ENCODE measurements around the gene SLC35F3.

SLC35F3 gene

GRCh38 chr1:234135501-234135900 is 231.0 kb downstream of the SLC35F3 start:
- TF ChIP-seq POLR2A (IDR thresholded peaks at IDR 0.05; ENCODE audit: low read depth, low read length) (no peak), POLR2AphosphoS5 (IDR thresholded peaks at IDR 0.05; ENCODE audit: low read depth, low read length) (no peak), TAF1 (IDR thresholded peaks at IDR 0.05; ENCODE audit: low read depth, low read length) (no peak), SPI1 (IDR thresholded peaks at IDR 0.05; ENCODE audit: low read depth, low read length) (no peak), POU2F2 (IDR thresholded peaks at IDR 0.05; ENCODE audit: low read depth, low read length) (no peak), PAX5 (IDR thresholded peaks at IDR 0.05; ENCODE audit: insufficient read depth, low read length, severe bottlenecking) (no peak)
- DNase-seq (ENCODE audit: insufficient read length, low spot score) (no peak), FAIRE-seq (no peak)

- DNase-seq (ENCODE audit: insufficient read length, low spot score) (no peak), FAIRE-seq (no peak)
- TF ChIP-seq POU2F2 (IDR thresholded peaks at IDR 0.05; ENCODE audit: low read depth, low read length) (no peak), TAF1 (IDR thresholded peaks at IDR 0.05; ENCODE audit: low read depth, low read length) (no peak), SPI1 (IDR thresholded peaks at IDR 0.05; ENCODE audit: low read depth, low read length) (no peak), PAX5 (IDR thresholded peaks at IDR 0.05; ENCODE audit: insufficient read depth, low read length, severe bottlenecking) (no peak), POLR2A (IDR thresholded peaks at IDR 0.05; ENCODE audit: low read depth, low read length) (no peak), POLR2AphosphoS5 (IDR thresholded peaks at IDR 0.05; ENCODE audit: low read depth, low read length) (no peak)
These were observed 231.6 kb downstream of the SLC35F3 start for GRCh38 chr1:234136073-234136472.

DNA sequence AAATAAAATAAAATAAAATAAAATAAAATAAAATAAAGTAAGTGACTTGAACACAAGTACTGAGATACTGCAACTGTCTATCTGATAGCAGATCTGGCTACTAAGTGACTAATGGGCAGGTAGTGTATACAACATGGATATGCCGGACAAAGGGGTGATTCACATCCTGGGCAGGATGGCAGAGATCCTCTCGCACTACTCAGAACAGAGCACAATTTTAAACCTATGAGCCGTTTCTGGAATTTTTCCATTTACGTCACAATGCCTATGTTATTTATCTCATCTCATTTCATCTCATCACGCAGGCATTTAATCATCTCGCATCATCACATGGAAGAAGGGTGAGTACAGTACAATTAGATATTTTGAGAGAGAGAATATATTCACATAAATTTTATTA is 235.5 kb downstream of the SLC35F3 start:
- FAIRE-seq (no peak), DNase-seq (ENCODE audit: insufficient read length, low spot score) (no peak)
- TF ChIP-seq POLR2AphosphoS5 (IDR thresholded peaks at IDR 0.05; ENCODE audit: low read depth, low read length) (no peak), POU2F2 (IDR thresholded peaks at IDR 0.05; ENCODE audit: low read depth, low read length) (no peak), SPI1 (IDR thresholded peaks at IDR 0.05; ENCODE audit: low read depth, low read length) (no peak), TAF1 (IDR thresholded peaks at IDR 0.05; ENCODE audit: low read depth, low read length) (no peak), POLR2A (IDR thresholded peaks at IDR 0.05; ENCODE audit: low read depth, low read length) (no peak), PAX5 (IDR thresholded peaks at IDR 0.05; ENCODE audit: insufficient read depth, low read length, severe bottlenecking) (no peak)

- FAIRE-seq (no peak), DNase-seq (ENCODE audit: insufficient read length, low spot score) (no peak)
- TF ChIP-seq POU2F2 (IDR thresholded peaks at IDR 0.05; ENCODE audit: low read depth, low read length) (no peak), SPI1 (IDR thresholded peaks at IDR 0.05; ENCODE audit: low read depth, low read length) (no peak), PAX5 (IDR thresholded peaks at IDR 0.05; ENCODE audit: insufficient read depth, low read length, severe bottlenecking) (no peak), TAF1 (IDR thresholded peaks at IDR 0.05; ENCODE audit: low read depth, low read length) (no peak), POLR2AphosphoS5 (IDR thresholded peaks at IDR 0.05; ENCODE audit: low read depth, low read length) (no peak), POLR2A (IDR thresholded peaks at IDR 0.05; ENCODE audit: low read depth, low read length) (no peak)
These were observed 235.9 kb downstream of the SLC35F3 start for GRCh38 chr1:234140388-234140787.

GRCh38 chr1:234141006-234141405 is 236.5 kb downstream of the SLC35F3 start:
- TF ChIP-seq POLR2A (IDR thresholded peaks at IDR 0.05; ENCODE audit: low read depth, low read length) (no peak), TAF1 (IDR thresholded peaks at IDR 0.05; ENCODE audit: low read depth, low read length) (no peak), PAX5 (IDR thresholded peaks at IDR 0.05; ENCODE audit: insufficient read depth, low read length, severe bottlenecking) (no peak), POLR2AphosphoS5 (IDR thresholded peaks at IDR 0.05; ENCODE audit: low read depth, low read length) (no peak), POU2F2 (IDR thresholded peaks at IDR 0.05; ENCODE audit: low read depth, low read length) (no peak), SPI1 (IDR thresholded peaks at IDR 0.05; ENCODE audit: low read depth, low read length) (no peak)
- FAIRE-seq (no peak), DNase-seq (ENCODE audit: insufficient read length, low spot score) (no peak)

- no peak for DNase-seq (ENCODE audit: insufficient read length, low spot score)
These were observed 239.2 kb downstream of the SLC35F3 start for GRCh38 chr1:234143681-234144080.

GRCh38 chr1:234144901-234145300 is 240.4 kb downstream of the SLC35F3 start:
- DNase-seq (ENCODE audit: insufficient read length, low spot score): no peak
- TF ChIP-seq POU2F2 (IDR thresholded peaks at IDR 0.05; ENCODE audit: low read depth, low read length) (no peak), PAX5 (IDR thresholded peaks at IDR 0.05; ENCODE audit: insufficient read depth, low read length, severe bottlenecking) (no peak), SPI1 (IDR thresholded peaks at IDR 0.05; ENCODE audit: low read depth, low read length) (no peak), TAF1 (IDR thresholded peaks at IDR 0.05; ENCODE audit: low read depth, low read length) (no peak), POLR2A (IDR thresholded peaks at IDR 0.05; ENCODE audit: low read depth, low read length) (no peak), POLR2AphosphoS5 (IDR thresholded peaks at IDR 0.05; ENCODE audit: low read depth, low read length) (no peak)
- no peak for FAIRE-seq

More at GRCh38 chr1:234143681-234144080, 239.2 kb downstream of the SLC35F3 start:
- FAIRE-seq: no peak
- TF ChIP-seq TAF1 (IDR thresholded peaks at IDR 0.05; ENCODE audit: low read depth, low read length) (no peak), SPI1 (IDR thresholded peaks at IDR 0.05; ENCODE audit: low read depth, low read length) (no peak), PAX5 (IDR thresholded peaks at IDR 0.05; ENCODE audit: insufficient read depth, low read length, severe bottlenecking) (no peak), POLR2AphosphoS5 (IDR thresholded peaks at IDR 0.05; ENCODE audit: low read depth, low read length) (no peak), POLR2A (IDR thresholded peaks at IDR 0.05; ENCODE audit: low read depth, low read length) (no peak), POU2F2 (IDR thresholded peaks at IDR 0.05; ENCODE audit: low read depth, low read length) (no peak)

DNA sequence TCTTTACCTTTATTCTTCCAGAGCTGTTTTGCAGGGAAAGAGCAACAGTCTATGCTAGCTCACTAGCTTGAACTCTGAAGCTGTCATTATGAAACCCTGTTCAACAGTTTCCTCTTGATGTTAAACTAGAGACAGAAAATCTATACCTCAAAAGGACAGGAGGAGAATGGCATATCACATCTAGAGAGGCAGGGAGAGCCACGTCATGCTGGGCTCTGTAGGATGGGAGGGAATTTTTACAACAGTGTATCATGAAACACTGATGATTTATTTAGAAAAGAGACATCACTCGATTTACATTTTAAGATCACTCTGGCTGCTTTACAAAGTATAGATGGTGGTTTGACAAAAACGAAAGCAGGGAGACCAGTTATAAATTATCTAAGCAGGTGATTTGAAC is 243.9 kb downstream of the SLC35F3 start:
- FAIRE-seq (no peak), DNase-seq (ENCODE audit: insufficient read length, low spot score) (no peak)
- TF ChIP-seq POU2F2 (IDR thresholded peaks at IDR 0.05; ENCODE audit: low read depth, low read length) (no peak), SPI1 (IDR thresholded peaks at IDR 0.05; ENCODE audit: low read depth, low read length) (no peak), TAF1 (IDR thresholded peaks at IDR 0.05; ENCODE audit: low read depth, low read length) (no peak), POLR2AphosphoS5 (IDR thresholded peaks at IDR 0.05; ENCODE audit: low read depth, low read length) (no peak), PAX5 (IDR thresholded peaks at IDR 0.05; ENCODE audit: insufficient read depth, low read length, severe bottlenecking) (no peak), POLR2A (IDR thresholded peaks at IDR 0.05; ENCODE audit: low read depth, low read length) (no peak)

DNA sequence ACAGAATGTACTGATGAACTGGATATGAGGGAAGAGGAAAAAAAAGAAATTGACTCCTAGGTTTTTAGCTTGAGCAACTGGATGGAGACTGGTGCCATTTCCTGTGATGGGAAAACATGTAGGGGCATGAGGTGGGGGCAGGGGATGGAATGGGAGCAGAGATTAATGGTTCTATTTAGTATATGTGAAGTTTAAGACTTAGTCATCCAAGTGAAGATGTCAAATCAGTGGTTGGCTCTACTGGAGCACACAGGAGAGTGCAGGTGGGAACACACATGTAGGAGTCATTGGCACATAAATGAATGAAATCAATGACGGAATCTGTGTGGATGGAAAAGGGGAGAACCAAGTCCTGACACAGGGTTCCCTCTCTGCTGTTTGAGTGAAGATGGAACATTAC is 244.3 kb downstream of the SLC35F3 start:
- DNase-seq (ENCODE audit: insufficient read length, low spot score) (no peak), FAIRE-seq (no peak)
- TF ChIP-seq POU2F2 (IDR thresholded peaks at IDR 0.05; ENCODE audit: low read depth, low read length) (no peak), POLR2AphosphoS5 (IDR thresholded peaks at IDR 0.05; ENCODE audit: low read depth, low read length) (no peak), PAX5 (IDR thresholded peaks at IDR 0.05; ENCODE audit: insufficient read depth, low read length, severe bottlenecking) (no peak), POLR2A (IDR thresholded peaks at IDR 0.05; ENCODE audit: low read depth, low read length) (no peak), SPI1 (IDR thresholded peaks at IDR 0.05; ENCODE audit: low read depth, low read length) (no peak), TAF1 (IDR thresholded peaks at IDR 0.05; ENCODE audit: low read depth, low read length) (no peak)

- FAIRE-seq (no peak), DNase-seq (ENCODE audit: insufficient read length, low spot score) (no peak)
- TF ChIP-seq POLR2AphosphoS5 (IDR thresholded peaks at IDR 0.05; ENCODE audit: low read depth, low read length): no peak
- TF ChIP-seq SPI1 (IDR thresholded peaks at IDR 0.05; ENCODE audit: low read depth, low read length): no peak
- no peak for TF ChIP-seq POU2F2 (IDR thresholded peaks at IDR 0.05; ENCODE audit: low read depth, low read length)
- TF ChIP-seq TAF1 (IDR thresholded peaks at IDR 0.05; ENCODE audit: low read depth, low read length): no peak
- no peak for TF ChIP-seq POLR2A (IDR thresholded peaks at IDR 0.05; ENCODE audit: low read depth, low read length)
- TF ChIP-seq PAX5 (IDR thresholded peaks at IDR 0.05; ENCODE audit: insufficient read depth, low read length, severe bottlenecking): no peak
These were observed 244.7 kb downstream of the SLC35F3 start for GRCh38 chr1:234149217-234149616.

Measured in GM12891 (cell line).